ENCODE measurements around the gene SAMD3.
"Not testable (repeated sequence)": the region's sequence is repeated elsewhere in the genome, so short reads cannot be mapped to it uniquely, and the experiment has no call there.

SAMD3 gene

GRCh38 chr6:130128326-130128725, 94.4 kb downstream of the SAMD3 start:
- DNase-seq: no peak

GRCh38 chr6:130127195-130127594, 95.6 kb downstream of the SAMD3 start:
- no peak for DNase-seq

- DNase-seq: no peak
Observed at GRCh38 chr6:130122243-130122642, 100.5 kb downstream of the SAMD3 start.

- no peak for DNase-seq
Observed at GRCh38 chr6:130120731-130121130, 102.0 kb downstream of the SAMD3 start.

GRCh38 chr6:130119211-130119610, 103.5 kb downstream of the SAMD3 start:
- no peak for DNase-seq

- no peak for DNase-seq
Observed at GRCh38 chr6:130118236-130118635, 104.5 kb downstream of the SAMD3 start.

- DNase-seq: not testable (repeated sequence)
Observed at GRCh38 chr6:130117187-130117701, 105.5 kb downstream of the SAMD3 start.

GRCh38 chr6:130116273-130116672, 106.5 kb downstream of the SAMD3 start:
- DNase-seq: no peak

GRCh38 chr6:130115036-130115435, 107.7 kb downstream of the SAMD3 start:
- no peak for DNase-seq

GRCh38 chr6:130113201-130113710, 109.5 kb downstream of the SAMD3 start:
- no peak for DNase-seq

- DNase-seq: no peak
Observed at GRCh38 chr6:130111031-130111430, 111.7 kb downstream of the SAMD3 start.

GRCh38 chr6:130107710-130108109, 115.0 kb downstream of the SAMD3 start:
- DNase-seq: no peak

- no peak for DNase-seq
Observed at GRCh38 chr6:130105996-130106704, 116.6 kb downstream of the SAMD3 start.

GRCh38 chr6:130099119-130099518, 123.6 kb downstream of the SAMD3 start:
- DNase-seq: no peak

- no peak for DNase-seq
Observed at GRCh38 chr6:130098317-130098716, 124.4 kb downstream of the SAMD3 start.

Measured in cortex of kidney (tissue), 1 donor.